PC-9 (cell line): ENCODE measurements around the gene USP31.

Experiments
- CTCF ChIP-seq: fragments of 200-600 bp; sonication (generic); conservative IDR thresholded peaks from 2 replicates; pipeline ENCODE4 v1.6.1; 2017; ENCODE audit warnings: mixed run types, antibody characterized with exemption, mild to moderate bottlenecking, moderate library complexity
- EZH2 ChIP-seq: fragments of 200-600 bp; sonication (generic); IDR thresholded peaks from 2 replicates; pipeline ENCODE4 v1.8.0; 2017; ENCODE audit warnings: antibody characterized with exemption, low read depth

- TF ChIP-seq CTCF (no peak), EZH2 (no peak)
Observed at GRCh38 chr16:23064639-23065038, 84.6 kb downstream of the USP31 start.
